HG02943 (cell line): ENCODE data around the gene GSTA3.
"Not testable (repeated sequence)": the region's sequence is repeated elsewhere in the genome, so short reads cannot be mapped to it uniquely, and the experiment has no call there.

ENCODE experiments used
- ATAC-seq: cut with Tn5 transposase; IDR thresholded peaks from one replicate; pipeline ENCODE4 v1.9.1; 2021; ENCODE audit warnings: mild to moderate bottlenecking, low read depth, moderate library complexity; ENCODE audit not compliant: unreplicated experiment

The GSTA3 gene

GRCh38 chr6:52909531-52909930 is at the start of gene GSTA3:
GSTA3 (minus strand) TSS chr6:52909698; CDS start chr6:52905834, 3,864 bp downstream.
- ATAC-seq = no peak

DNA sequence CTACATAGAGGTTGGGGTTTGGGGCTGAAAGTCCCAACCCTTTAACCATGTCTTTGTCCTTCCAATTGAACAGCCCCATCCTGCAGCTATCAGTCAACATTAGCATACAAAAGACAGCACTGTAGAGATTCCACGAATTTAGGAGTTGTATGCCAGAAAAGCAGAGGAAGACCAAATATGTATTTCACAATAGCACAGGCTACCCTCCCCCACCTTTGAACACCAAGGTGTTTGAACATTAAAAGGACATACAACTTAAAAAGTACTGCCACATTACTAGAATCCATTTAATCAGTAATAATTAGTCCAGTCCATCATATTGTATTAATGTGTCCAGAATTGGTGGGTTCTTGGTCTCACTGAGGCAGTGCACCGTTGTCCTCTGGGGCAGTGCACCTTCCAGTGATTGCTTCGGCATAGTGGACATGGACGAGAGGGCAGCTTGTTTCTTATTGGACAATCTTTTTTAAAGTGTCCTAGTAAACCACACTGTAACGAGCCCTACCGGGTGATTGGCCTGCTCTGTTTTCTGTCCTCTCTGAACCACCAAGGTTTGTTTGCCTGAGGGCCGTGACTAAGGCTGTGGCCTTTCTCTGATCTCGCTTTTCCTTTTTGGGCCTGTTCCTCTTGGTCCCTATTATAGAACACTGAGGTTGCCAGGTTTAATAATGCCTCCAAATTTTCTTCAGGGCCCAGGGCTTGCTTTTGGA is 49.2 kb upstream of the GSTA3 start:
- ATAC-seq = no peak

GRCh38 chr6:52955871-52956270 is 46.4 kb upstream of the GSTA3 start:
- ATAC-seq = no peak

DNA sequence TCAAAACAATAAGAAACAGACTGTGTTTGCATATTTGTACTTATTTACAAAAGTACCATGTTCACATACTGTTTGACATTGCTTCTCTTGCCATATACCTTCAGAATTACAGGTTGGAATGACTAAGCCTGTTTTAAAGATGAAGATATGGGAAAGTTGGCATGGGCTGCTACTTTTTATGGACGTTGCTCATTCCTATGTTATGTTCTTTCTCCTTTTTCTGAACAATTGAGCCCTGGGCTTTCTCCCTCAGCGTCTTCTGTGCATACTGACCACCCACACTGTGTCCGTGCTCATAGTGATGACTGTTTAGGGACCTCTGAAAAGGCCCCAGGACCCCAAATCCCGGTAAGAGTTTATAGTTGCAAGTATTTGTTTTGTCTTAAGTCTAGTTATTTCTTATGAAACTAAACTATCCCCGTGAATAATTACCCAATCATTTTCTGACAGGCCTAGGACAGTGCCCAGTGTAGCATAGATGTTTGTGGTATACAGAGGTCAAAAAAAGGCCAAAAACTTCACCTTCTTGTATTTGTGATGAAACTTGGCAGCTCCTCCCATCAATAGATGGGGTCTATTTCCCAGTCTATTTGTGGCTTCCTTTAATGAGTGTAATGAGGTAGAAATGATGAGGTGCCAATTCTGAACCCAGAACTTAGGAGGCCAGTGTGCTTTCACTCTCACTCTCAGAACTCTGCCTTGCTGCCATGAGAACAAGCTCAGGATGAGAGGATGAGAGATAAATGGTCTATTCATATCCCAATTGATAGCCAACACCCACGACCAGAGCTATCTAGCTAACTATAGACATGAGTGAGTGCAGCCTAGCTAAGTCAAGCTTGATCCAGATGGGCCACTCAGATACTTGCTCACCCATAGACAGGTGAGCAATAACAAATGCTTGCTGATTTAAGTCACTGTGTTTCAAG is 44.7 kb upstream of the GSTA3 start:
- ATAC-seq = no peak

GRCh38 chr6:52946306-52946705 is 36.8 kb upstream of the GSTA3 start:
- no peak for ATAC-seq

DNA sequence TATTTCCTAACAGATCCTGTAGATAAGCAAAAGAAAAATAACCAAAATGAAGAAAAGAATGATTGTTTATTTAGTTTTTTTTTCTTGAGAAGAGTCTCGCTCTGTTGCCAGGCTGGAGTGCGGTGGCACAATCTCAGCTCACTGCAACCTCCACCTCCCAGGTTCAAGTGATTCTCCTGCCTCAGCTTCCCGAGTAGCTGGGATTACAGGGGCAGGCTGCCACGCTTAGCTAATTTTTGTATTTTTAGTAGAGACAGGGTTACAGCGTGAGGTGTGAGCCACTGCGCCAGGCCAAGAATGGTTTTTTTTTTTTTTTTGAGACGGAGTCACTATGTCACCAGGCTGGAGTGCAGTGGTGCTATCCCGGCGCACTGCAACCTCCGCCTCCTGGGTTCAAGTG is 33.3 kb upstream of the GSTA3 start:
- not testable (repeated sequence) for ATAC-seq

- ATAC-seq = no peak
Measured at GRCh38 chr6:52942221-52942620, 32.7 kb upstream of the GSTA3 start.

GRCh38 chr6:52937908-52938307 is 28.4 kb upstream of the GSTA3 start:
- ATAC-seq = no peak

DNA sequence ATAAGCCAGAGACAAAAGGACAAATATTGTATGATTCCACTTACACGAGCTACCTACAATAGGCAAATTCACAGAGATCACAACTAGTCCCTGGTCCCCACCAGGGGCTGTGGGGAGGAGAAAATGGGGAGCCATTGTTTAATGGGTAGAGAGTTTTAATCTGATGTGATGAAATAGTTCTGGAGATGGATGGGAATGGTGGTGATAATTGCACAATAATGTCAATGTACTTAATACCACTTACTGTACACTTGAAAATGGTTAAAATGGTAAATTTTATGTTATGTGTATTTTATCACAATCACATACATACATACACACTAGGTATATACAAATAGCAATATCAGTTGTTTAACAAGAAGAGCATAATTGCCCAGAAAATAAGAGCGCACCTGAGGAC is 24.3 kb upstream of the GSTA3 start:
- no peak for ATAC-seq

DNA sequence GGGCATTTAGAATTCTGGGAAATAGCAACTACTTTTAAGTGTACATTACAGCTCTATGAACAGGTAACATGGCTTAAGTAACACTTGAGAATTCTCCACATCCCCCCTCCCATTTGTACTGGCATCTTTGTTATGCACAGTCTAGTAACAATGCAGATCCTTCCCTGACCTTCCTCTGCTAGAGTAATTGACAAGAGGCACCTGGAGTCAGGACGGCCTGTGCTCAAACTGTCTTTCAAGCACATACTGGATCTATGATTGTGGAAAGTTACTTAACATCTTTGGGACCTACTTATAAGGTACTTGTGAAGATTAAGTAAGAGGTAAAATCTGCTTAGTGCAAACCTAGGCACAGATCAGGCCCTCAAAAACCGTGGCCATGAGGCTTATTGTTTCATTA is 21.9 kb upstream of the GSTA3 start:
- ATAC-seq = no peak

DNA sequence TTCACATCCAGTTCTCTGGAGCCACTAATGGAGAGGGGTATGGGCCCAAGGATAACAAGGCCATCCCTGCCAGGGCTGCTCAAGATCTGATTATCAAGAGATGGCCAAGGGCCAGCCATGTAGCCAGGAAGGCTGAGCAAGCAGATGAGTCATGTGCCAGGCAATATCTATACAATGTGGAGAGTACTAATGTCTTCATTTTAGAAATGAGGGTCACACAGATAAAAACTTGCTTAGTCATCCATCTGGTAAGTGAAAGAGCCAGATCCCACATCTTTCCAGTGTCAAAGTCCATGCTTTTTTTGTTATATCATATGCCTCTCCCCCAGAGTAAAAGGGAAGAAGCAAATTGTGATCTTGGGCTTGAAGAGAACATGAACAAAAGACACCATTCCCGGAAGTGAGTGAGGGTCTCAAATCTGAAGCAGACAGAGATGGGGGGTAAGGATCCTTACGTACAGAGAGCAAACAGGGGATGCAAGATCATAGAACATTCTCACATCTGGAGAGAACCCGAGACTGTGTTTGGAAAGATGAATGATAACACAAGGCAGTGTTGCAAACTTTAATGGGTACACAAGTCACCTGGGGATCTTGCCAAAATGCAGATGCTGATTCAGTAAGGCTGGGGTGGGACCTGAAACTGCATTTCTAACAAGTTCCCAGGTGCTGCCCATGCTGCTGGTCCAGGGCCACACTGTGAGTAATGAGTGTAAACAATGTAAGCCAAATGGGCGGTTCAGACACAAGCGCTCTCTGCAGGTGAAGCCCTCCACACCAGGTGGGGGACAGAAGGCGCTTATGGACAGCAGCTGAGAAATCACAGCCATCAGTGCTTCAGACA is 20.0 kb upstream of the GSTA3 start:
- ATAC-seq = no peak

- ATAC-seq = no peak
Measured at GRCh38 chr6:52927451-52927850, 18.0 kb upstream of the GSTA3 start.

- ATAC-seq = no peak
Measured at GRCh38 chr6:52925919-52926792, 16.7 kb upstream of the GSTA3 start.

- ATAC-seq = no peak
Measured at GRCh38 chr6:52925042-52925441, 15.5 kb upstream of the GSTA3 start.

GRCh38 chr6:52923689-52924088 is 14.2 kb upstream of the GSTA3 start:
- not testable (repeated sequence) for ATAC-seq

- no peak for ATAC-seq
Measured at GRCh38 chr6:52922161-52922560, 12.7 kb upstream of the GSTA3 start.

DNA sequence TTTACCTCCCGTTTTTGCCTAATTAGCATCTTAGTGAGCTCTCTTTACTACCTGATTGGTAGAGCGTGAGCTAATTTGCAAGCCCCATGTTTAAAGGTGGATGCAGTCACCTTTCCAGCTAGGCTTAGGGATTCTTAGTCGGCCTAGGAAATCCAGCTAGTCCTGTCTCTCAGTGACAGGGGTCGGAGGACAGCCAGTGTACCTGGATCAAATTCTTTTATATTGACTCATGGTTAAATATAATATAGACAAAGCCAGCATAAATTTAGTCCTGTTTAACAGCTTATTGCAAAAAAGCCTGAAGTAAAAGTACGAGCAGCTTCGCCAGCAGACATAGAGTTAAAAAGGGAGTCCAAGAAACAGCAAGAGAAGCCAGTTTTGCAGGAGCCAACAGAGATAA is 12.2 kb upstream of the GSTA3 start:
- ATAC-seq = no peak

- not testable (repeated sequence) for ATAC-seq
Measured at GRCh38 chr6:52919511-52919910, 10.0 kb upstream of the GSTA3 start.

GRCh38 chr6:52918771-52919170 is 9.3 kb upstream of the GSTA3 start:
- not testable (repeated sequence) for ATAC-seq
